ENCODE measurements around the gene PGS1.
A peak's percentile ranks its signal among the peaks of the same experiment; 100 is the strongest.
"Not testable (repeated sequence)": the region's sequence is repeated elsewhere in the genome, so short reads cannot be mapped to it uniquely, and the experiment has no call there.

The PGS1 gene

GRCh38 chr17:78378225-78379130 is at the start of gene PGS1:
Gene PGS1 (plus strand): TSS chr17:78378649. CDS start chr17:78378666, 17 bp downstream.
- DNase-seq (ENCODE audit: low spot score), result peak; percentile 68

DNA sequence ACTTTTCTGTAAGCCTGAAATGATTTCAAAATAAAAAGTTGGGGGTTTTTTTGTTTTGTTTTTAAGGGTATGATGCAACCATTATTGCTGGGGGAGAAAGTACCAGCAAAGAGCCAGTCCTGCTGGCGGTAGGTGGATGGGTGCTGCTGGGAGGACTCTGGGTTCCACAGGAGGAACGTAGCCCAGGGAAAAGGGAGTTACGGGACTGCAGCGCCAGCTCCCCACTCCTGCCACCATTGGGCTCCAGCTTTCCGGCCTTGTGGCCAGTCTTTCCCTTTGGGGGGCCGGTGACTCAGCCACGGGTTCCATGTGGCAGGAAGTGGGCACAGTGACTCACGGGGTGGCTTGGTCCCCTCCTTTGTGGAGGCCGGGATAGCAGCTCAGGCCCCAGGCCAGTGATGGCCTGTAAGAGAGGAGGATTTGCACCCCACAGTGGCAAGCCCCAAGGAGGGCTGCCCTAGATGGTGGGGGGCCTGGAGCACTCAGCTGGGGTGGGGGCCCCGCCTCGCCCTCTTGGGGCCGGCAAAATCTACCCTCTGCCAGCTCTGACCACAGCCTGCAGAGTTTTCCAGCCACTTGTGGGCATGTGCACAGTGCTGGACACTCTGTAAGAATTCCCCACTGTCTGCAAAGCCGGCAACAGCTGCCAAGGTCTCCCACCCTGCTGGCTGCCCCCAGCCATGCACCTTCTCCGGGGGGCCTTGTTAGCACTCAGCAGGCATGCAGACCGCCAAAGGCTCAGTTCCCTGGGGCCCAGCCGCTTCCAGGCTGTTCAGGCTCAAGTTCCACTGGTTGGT is 49.0 kb upstream of the PGS1 start:
- DNase-seq (ENCODE audit: low spot score), result no peak

DNA sequence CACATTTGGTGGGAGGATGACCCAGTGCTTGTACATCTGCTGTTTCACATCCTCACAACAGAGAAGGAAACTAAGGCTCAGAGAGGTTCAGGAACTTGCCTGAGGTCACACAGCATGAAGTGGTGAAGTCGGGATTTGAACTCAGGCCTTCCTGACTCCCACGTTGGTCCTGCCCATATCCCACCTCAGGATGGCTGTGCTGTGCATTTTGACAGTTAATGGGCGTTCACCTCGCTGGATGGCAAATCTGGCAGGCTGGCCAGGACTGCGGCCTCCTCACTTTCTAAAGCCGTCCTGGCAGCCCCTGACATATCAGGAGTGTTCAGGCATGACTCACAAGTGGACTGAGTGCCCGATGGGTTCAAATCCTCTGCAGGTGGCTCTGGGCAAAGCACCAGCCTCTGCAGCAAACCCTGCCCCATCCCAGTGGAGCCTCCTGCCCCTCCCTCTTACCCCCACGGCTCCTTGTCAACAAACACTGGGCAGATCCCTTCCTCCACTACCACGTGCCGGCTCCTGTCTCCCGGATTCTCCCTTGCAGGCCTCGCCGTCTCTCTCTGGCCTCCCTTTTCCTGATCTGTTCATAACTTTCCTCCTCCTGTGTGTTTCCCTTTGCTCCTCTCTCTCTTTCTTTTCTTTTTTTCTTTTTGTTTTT is 47.8 kb upstream of the PGS1 start:
- DNase-seq (ENCODE audit: low spot score), result no peak

GRCh38 chr17:78331355-78331754 is 47.1 kb upstream of the PGS1 start:
- DNase-seq (ENCODE audit: low spot score), result not testable (repeated sequence)

DNA sequence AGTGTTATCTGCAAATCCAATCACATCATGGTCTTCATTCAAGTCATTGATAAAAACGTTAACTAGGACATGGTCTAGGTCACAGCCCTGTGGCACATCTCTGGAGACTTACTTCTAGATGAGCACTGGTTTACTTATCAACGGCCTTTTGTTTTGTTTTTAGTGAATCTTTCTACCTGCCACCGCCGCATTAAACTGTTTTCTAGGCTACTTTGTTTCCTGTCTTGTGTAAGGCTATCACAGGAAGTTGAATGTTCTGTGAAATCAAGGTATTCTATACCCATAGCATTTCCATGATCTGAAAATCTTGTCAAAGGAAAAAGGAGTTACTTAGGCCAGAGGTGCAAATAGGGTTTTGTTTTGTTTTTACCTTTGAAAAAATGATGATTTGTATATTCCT is 45.5 kb upstream of the PGS1 start:
- no peak for DNase-seq (ENCODE audit: low spot score)

DNA sequence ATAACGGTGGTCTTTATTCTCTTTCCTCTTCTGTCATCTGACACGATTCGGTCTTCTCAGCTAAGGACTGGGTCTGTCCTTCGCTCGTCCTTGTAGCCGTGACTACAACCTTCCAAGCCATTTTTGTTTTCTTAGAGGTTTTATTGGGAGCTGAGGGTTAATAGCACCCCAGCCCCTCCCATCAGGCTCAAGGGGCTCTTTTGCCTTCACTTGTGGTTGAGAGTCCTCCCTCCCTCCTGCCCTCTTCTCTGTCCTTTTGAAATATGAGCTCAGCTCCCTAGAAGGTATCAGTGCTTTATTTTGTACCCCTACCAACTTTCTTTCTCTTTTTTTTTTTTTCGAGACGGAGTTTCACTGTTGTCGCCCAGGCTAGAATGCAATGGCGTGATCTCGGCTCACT is 43.2 kb upstream of the PGS1 start:
- no peak for DNase-seq (ENCODE audit: low spot score)

- DNase-seq (ENCODE audit: low spot score), result peak; percentile 71
Observed at GRCh38 chr17:78337244-78338109, 41.0 kb upstream of the PGS1 start.

DNA sequence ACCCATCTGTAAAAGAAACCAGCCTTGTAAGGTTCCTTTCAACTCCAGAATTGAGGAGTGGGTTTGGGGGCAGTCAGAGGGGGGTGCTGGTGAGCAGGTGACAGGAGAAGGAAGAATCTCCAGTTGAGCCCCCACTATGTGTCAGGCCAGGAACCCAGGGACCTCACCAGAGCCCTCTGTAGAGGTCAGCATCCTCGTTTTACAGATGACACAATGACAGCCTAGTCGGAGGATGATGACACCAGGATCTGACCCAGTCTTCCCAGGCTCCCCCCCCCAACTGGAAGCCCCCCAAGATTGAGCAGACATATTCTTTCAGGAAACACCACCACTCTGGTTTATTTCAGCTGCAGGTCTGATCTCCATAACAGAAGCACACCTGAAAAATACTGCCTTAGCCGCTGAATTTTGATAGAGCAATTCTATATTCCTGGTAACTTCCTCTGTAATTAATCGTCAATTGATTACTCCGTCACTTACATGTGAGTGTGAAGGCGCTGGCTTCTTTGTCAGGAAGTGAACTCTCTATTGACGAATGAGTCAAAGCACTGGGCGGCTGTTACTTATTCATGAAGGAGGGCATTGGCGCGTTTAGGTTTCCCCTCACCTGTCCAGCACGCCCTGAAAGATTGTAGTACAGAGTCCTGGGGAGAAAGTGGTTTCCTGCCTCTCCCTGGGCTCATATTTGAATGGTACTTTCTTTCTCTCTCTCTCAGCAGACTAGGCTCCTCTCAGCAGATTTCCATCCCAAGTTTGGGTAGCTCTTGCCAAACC is 39.8 kb upstream of the PGS1 start:
- DNase-seq (ENCODE audit: low spot score), result no peak

DNA sequence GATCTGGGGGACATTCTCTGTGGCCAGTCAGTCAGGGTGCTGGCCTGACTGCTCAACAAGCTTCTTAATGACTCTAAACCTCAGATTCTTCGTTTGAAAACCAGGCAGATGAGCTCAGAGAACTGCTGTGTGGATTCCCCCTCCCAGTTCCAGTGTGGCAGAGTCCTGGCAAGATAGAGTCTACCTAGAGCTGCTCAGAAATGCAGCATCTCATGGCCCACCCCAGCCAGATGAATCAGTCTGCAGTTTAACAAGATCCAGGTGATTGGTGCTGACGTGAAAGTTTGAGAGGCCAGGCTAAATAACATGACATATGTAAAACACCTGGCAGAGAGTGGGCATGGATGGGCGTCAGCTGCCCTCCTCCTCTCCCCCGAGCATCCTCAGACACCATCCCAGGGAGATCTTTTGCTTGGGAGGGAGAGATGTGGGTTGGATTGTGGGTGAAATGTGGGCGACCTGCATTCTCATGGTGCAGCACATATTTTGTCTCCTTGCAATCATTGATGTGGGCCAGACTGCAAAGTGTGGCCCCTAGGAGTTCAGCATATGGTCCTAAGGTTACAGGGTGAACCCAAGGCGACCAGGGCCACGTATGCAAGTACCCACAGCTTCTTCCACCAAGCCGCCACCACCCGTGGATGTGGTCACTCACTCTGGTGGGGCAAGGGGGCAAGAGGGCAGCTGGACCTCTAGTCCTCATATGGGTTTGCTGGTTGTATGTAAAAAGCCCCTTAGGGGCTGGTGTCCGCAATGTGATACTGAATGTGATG is 38.1 kb upstream of the PGS1 start:
- no peak for DNase-seq (ENCODE audit: low spot score)

DNA sequence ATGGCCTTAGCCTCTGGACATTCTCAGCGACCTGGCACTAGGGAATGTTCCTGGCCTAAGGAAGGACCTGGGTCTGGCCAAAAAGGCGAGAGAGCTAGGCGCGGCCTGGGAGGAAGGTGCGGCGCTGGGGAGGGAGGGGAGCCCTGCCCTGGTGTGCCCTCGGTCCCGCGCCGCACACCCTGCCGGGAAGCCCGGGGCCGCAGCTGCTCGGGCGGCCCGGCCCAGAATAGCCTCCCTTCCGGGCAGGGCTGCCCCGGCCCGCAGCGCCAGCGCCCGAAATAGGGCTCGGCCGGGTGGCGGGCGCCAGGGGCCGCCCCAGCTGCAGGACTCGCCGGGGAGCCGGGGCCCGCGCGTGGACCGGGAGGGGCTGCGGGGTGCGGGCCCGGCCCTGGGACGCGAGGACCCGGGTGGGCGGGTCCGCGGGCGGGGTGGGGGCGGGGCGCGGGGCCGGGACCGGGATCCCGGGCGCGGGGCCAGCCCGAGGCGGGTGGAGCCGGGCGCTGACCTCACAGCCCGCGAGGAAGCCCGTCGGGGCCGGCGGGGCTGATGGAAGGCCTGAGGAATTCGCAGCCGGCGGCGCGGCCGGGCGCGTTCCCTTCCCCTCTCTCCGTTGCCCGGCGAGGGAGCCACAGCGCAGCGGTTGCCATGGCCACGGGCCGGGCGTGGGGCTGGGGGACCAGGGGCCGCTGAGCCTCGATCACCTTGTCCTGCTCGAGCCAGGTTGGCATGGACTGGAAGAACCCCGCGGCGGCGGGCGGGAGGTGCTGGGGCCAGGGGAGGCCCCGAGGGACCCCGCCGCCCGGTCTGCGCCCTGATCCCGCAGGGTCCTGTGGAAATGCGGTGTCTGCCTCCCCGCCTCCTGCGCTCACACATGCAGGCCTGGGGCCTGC is 36.6 kb upstream of the PGS1 start:
- DNase-seq (ENCODE audit: low spot score), result peak; percentile 69

GRCh38 chr17:78342449-78343186 is 35.8 kb upstream of the PGS1 start:
- DNase-seq (ENCODE audit: low spot score), result no peak

DNA sequence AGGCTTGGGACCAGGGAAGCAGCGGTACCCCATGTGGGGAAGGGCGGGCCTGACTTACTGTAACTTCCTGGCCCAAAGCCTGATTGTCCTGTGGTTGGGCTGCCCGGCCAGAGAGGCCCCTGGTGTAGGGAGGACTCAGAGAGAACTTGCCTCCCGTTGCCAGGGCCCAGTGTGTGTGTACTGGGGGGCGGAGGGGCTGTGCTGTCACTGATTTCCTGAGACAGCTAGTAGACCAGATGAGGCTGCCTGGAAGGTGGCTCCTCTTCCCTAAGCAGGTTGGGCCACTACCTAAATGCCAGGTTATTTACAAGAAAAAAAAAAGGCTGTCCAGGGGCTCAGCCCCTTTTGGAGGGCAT is 35.3 kb upstream of the PGS1 start:
- DNase-seq (ENCODE audit: low spot score), result no peak

- DNase-seq (ENCODE audit: low spot score), result no peak
Observed at GRCh38 chr17:78343543-78344201, 34.8 kb upstream of the PGS1 start.

DNA sequence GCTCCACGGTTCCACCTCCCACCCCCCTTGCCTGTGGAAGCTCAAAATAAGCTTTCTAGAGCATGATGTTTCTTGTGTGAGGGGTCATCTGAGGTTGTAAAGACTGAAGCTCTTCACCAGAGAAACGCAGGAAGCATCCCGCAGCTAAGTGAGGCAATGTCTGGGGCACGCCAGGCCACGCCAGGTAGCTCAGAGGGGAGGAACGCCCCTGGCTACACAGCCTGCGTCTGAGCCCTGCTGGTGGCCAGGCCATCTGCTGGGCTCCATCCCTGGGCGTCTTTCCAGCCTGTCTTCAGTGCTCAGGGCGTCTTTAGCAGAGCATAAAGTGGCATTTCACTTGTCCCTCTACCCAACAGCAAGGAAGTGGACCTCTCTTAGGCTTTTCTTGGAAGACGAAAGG is 33.8 kb upstream of the PGS1 start:
- DNase-seq (ENCODE audit: low spot score), result no peak

DNA sequence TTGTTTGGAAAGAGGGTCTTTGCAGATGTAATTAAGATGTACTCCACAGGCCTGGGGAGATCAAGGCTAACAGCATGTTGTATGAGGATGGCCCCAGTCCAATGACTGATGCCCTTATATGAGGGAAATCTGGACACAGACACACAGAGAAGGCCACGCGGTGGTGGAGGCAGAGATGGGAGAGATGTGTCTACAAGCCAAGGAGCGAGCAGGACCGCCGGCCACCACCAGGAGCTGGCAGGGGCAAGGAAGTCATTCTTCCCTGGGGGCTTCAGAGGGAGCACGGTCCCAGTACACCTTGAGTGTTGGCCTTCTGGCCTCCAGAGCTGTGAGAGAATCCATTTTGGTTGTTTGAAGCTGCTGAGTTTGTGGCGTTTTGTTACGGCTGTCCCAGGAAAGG is 33.3 kb upstream of the PGS1 start:
- DNase-seq (ENCODE audit: low spot score), result no peak

DNA sequence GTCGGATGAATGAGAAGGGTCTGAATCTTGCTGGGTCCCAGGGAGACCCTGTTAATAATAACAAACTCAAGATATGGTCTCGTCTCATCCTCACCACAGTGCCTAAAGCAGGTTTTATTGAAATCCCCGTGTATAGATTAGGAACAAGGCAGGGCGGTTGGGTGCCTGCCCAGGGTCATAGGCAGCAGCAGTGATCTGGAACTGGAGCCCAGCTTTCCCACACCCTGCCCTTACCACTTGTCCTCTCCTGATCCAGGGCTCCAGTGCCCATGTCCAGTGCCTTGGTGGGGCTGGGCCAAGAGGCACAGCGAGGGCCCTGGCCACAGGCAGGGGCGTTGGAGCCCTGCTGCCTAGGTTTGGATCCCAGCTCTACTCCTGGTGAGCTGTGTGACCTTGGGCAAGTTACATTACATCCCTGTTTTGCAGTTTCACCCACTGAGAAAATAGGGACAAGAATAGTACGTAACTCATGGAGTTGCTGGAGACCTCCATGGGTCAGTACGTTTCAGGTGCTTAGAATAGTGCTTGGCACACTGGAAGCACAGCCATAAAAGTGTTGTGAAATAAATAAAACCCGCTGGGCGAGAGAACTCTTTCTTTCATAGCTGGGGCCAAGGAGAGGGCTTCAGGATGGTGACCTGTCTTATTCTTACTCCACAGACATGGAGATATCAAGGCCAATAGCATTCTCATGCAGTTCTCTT is 32.5 kb upstream of the PGS1 start:
- no peak for DNase-seq (ENCODE audit: low spot score)

DNA sequence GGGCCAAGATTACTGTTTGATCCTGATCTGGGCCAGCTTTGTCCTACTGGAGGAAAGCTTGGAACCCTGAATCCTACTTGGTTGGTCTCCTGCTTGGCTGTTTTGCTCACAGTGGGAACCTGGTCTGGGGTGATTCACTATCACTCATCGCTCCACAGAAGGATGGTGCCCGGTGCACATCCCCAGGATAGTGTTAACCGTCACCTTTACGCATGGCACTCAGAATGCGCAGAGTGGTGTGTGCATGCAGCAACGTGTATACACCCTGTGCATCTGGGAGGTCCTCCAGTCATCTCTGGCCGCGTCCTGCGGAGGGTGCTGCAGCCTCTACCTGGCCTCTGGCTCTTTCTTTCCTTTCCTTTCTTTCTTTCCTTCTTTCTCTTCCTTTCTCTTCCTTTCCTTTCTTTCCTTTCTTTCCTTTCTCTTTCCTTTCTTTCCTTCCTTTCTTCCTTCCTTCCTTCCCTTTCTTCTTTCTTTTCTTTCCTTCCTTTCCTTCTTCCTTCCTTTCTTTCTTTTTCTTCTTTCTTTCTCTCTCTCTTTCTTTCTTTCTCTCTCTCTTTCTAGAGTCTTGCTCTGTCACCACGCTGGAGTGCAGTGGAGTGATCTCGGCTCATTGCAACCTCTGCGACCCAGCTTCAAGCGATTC is 31.7 kb upstream of the PGS1 start:
- DNase-seq (ENCODE audit: low spot score), result no peak
